NCI-H774 (cell line): Measurements from ENCODE around the gene DLG1.

Experiments
- DNase-seq: peaks from one replicate; lab custom pipeline; 2025; lab: John Stamatoyannopoulos, UW

The DLG1 gene

DNA sequence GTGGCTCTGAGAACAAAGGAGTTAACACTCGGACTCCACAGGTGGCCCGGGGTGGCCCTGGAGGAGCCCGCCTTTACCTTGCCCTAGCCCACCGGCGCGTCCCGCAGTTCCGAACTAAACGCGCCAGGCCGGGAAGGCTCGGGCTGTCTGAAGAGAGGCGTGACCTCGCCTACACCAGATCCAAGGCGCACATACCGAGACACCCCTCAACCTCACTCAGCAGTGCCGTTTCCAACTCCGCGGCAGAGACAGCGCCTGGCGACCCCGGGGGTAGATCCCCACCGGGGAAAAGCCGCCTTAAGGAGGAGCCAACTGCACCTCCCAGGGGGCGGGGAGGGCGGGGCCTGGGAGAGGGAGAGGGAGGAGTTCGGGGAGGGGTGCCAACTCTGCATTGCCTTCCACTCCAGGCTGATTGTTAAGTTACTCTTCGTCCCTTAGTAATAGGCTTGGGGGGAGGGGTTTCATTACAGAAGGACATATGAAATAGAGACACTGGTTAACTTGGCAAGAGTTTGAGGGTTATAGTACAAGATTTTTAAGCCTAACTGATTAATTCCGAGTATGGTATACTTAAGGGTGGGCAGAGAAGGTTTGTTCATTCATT, at the start of gene DLG1:
Gene DLG1, minus strand, starts transcription at position 272 of the 604 bp plus-strand sequence. CDS start 1,408 bp downstream, outside the sequence.
- peak; percentile 87 for DNase-seq

DNA sequence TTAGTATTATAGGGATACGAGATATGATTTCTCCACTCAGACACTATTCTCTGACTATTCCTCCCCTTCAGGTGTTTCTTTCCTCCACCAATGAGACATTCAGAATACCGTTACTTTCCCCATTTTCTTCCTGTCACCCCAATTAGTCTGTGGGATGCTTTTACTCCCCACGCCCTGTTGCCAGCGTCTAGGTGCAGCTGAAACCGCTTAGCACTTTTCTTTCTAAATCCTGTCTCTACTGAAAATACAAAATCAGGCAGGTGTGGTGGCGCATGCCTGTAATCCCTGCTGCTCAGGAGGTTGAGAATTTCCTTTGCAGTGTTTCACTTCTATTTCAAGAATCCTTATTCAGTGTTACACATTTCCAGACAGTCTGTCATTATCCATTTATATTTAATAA, 49.6 kb upstream of the DLG1 start:
- DNase-seq: no peak

DNA sequence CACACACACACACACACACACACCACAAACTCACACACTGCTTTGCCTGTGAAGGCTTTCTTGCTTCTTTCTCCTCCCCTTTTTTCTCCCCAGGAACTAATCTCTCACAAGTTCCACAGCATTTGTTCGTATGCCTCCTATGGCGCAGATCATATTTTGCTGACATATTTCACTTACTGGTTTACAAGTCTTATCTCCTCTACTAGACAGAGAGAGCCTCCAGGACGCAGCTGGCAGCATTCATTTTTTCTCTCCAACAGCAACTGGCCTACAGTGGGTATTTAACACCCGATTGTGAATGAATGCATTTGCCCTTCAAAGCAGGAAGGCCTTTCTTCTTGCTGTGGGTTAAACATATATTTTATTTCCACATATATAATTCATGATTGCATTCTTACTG, 47.0 kb upstream of the DLG1 start:
- no peak for DNase-seq

DNA sequence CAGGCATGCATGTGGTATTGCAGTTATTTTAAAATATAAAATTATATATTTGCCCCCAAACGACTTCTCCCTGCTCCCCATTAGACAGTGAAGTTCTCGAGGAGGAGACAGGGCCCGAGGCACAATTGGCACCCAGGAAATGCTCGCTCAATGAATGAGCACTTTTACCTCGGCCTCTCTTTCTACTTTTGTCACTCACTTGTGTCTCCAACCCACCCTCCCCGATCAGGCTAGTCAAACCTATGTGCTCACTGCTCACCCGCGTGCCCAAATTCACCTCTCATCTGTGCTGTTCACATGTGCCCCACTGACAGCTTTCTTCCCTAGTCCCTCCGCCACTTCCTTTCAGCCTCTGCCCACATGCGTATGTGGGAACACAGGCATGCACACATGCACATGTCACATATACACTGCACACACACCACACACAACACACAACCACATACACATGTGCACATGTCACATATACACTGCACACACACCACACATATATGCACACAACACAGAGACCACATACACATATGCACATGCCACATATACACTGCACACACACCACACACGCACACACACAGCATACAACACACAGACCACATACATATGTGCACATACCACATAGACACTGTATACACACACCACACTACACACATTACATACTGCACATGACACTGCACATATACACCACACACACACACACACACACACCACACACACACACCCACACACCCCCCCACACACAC, 46.3 kb upstream of the DLG1 start:
- no peak for DNase-seq

DNA sequence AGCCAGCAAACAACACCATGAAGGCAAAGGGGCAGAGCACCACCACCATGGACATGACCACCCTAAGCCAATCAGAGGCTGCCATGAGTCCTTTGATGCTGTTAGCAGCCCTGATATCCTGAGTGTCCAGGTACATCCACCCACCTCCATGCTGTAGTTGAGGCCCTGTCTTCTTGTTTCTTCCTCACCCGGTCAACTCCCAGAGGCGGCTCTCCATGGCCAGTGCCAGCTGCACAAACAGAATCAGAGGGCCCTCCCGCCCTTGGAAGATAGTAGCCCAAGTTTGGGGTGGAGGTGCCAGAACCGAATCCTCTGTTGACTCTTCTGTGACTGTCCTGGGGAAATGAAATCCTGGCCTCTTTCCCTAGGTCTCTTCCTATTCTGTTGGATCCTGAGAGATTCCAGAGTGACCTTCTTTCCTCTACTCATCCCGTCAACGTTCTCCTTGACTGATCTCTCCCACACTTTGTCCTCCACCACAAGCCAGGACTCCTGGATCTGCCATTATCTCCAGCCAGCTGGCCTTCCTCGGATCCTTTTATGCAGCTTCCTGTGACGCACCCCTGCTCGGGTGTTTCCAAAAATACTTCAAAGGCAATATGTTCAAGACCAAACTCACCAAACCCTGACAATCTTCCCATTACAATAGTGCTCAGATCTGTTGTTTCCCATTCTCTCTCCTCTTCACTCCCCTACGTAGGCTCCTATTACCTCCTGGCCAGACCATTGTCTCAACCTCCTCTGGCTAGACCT, 45.4 kb upstream of the DLG1 start:
- no peak for DNase-seq

DNA sequence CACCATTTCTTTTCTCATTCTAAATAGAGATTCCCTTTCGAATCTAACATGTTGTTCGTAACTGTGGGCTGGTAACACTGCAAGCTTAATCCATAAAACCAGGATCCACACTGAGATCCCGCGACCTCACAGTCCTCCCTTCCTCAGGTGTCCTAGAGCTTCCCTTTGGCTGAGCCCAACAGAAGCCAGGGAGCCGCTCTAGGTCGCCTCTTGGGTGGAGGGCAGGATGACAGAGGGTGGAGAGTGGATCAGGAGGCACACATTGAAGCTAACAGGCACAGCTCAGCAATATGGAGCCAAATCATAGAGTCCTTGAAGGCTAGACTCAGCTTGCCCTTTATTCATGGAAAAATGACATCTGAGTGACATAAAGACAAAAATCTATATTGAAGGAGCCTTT, 44.7 kb upstream of the DLG1 start:
- no peak for DNase-seq

DNA sequence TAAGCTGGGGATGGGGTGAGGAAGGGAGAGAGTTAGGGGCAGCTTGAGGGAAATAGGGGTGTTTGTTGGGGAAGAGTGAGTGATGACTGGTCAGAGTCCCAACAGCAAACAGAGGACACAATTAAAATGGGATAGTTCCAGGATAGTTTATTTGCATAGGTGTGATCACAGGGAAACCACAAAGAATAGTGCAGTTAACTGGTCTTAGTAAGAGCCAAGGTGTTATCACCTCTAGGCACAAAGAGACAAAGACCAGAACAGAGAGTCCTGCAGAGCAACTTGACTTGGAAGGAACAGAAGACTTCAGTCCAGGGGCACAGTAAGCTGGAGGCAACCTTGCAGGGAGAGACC, 42.1 kb upstream of the DLG1 start:
- DNase-seq: no peak

DNA sequence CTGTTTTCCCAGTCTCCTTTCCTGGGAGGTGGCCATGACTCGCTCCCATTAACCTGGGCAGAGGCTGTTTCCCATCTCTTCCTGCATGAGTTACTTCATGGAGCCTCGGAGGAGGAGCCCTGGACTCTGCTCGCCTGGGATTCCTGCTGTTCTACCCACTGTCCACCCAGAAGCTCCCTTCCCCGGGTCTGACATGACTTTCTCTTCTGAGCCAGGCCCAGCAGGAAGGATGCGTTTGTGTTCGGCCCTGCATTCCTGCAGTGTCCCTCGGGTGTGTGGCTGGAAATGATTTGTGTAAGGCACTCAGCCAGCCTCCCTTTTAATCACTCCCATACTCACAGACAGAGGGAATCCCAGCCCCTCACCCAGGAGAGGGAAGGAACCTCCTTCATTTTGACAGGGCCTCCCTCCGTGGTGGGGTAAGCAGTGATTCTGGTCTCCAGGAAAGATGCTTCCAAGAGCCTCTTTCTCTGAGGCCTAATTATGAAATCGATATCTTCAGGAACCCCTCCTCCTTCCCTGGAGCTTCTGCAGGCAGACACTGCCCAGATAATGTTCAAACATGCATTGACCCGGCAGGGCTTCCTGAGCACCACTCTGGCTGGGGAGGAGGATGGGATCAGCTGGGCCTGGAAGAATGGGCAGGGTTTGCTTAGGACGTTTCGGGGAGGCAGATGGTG, 41.6 kb upstream of the DLG1 start:
- no peak for DNase-seq

DNA sequence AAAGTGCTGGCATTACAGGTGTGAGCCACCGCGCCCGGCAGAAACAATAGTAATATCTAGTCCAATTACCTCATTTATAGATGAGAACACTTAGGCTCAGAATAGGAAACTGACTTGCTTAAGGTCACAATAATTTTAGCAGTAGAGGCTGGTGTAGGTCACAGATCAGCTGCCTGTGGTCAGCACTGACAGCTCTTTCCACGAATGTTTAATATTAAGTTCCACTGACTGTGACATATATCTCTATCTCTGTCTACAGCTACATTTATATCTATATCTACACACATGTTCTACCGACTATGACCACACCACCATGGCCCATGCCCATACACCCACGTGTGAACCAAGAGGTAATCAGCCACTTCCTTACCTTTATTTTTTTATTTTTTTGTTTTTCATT, 40.2 kb upstream of the DLG1 start:
- DNase-seq: no peak

DNA sequence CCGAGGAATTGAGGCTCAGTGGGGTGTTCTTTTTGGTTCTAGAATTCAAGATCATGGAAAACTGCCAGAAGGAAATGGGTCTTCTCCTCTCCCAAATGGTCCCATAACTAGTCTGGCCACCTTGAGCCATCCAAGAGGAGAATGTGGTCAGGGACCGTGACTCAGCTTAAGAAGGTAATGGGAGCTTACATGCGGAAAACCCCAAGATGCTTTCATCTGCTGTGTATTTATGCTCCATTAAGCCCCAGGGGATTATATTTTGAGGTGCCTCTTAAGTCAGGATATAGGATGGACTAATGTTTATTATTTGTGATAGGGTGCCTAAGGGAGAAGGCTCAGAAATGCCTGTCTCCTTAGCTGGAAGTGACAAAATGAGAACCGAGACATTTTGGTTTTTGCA, 39.2 kb upstream of the DLG1 start:
- DNase-seq: no peak

DNA sequence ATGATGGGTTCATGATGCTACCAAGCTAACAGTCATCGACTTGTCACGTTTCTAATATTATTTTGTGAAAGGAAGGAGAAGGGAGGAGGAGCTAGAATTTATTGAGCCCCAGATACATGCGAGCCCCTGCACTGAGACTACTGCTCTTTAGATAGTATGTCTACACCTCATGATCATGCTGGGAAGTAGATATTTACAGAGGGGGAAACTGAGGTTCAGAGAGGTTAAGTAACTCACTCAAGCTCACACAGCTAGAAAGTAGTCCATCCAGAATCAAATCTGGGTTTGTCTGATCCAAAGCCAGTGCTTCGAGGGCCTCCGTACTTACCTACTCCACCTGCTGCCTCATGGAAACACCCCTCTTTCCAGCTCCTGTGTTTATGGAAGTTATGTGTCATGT, 38.8 kb upstream of the DLG1 start:
- no peak for DNase-seq

DNA sequence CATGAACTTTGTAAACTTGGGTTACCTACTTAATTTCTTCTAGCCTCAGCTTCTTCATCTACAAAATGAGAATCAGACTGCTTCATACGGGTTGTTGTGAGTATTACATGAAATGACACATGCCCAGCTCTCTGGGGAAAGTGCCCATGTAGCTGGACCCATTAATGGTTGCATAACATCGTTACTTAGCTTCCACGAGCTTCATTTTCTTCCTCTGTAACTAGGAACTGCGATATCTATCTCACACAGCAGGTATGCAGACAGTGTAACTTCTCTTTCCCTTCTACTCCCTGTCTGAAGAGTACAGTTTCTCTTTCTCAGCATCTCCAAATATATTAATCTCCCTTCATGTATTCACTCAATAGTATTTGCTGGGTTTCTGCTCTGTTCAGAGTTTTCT, 37.9 kb upstream of the DLG1 start:
- no peak for DNase-seq

DNA sequence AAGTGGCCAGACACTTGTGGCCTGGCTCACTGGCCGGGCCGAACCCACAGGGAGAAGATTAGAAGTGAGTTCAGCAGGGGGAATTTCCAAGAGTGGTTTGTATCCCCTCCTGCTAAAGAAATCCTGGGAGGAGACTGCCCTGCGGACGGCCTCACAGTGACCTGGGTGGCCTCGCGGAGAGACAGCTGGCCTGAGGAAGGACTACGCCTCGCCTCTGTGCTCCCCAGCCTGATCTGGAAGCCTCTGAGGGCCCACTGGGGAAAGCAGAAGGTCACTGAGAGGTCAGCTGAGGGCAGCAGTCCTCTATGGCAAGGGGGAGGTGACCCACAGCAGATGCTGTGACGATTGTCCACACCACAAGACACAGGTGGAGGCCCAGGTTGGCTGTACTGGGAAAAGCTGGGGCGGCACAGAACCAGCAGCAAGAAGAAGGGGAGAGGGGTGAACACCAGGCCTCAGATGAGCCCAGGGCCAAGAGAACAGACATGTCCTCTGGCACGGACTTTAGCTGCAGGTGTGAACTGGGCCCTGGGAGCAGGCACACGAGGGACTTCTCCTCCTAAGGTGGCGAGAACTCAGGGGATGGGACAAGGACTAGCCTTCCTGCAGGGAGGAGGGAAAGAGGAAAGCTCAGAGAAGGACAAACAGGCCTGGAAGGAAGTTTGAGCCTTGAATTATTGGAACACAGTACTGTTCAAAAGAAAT, 37.2 kb upstream of the DLG1 start:
- DNase-seq: no peak

DNA sequence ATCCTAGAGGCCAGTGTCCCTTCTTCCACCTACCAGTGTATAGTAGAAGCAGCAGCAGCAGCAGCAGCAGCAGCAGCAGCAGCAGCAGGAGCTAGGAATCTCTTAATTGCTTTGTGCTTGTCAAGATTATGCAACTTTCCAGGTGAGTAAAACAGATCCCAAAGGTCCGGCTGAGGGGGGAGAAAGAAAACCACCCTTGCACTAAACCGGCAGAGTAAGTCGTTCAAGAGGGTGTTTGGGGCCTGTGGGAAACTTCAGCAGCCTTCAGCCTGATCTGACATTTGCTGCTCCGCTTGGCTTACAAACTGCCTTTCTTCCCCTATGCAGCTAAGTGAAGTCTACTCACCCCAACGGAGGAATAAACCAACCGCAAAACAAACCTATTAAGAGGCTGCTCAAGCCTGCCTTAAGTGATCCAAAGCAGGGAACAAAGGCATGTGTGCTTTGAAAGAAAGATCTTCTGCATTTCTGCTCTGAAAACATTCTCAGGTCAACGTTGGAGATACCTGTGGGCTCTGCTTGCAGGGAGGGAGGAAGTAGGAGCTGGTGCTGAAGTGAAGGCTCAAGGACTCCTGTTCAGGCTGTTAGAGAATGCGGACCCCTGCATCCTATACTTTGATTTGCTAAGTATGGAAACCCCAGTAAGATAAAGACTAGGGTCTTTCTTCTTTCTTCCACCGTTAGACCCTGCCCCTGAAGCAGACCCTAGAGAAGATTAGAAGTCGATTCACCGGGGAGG, 35.7 kb upstream of the DLG1 start:
- DNase-seq: no peak

DNA sequence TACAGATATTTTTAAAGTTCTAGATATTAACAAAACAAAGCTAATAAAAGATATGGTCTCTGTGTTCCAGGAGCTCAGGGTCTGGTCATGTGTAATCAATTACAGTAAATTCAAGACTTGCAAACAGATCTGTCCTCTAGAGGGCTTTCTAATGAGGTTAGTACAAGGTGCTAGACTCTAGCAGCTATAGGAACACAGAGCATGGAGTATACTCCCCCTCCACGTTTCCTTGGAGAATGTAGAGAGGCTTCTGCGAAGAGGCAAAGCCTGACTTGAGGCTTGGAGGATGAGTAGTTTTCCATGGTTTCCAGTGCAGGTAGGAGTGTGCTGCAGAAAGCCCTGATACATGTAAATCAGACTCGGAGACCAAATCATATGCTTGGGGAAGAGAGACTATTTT, 32.7 kb upstream of the DLG1 start:
- DNase-seq: no peak

DNA sequence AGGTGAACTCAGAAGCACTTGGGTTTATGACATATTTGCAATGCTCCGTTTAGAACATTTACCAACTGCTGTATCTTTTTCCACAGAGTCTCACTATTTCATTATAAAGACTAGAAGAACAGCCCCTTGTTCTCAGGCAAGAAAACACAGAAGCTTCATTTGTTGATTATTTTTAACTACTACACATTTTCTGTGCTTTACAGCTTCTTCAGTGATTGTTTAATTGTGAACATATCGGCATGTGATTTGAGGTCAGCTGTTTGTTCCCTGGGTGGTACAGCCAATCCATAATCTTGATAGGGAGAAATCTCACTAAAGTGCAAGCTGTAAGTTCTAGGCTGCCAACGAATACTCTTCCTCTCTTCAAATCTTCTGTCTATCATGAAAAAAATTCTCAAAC, 31.0 kb upstream of the DLG1 start:
- no peak for DNase-seq

DNA sequence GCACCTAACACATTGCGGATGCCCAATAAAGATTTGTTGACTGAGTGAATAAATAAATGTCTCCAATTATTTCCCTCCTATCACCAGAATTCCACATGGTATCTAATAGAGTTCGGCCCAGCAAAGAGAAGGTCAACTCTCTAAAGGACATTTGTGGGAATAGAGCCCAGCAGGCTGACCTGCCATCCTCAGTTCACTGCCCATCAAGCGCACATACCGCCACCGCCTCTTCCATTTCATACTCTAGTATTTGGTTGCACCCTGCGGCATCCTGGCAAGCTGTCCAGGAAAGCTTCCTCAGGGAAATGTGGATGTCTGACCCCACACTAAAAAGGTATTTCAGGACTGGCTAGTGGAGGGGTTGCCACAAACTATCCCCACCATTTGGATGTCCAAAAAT, 29.8 kb upstream of the DLG1 start:
- no peak for DNase-seq

DNA sequence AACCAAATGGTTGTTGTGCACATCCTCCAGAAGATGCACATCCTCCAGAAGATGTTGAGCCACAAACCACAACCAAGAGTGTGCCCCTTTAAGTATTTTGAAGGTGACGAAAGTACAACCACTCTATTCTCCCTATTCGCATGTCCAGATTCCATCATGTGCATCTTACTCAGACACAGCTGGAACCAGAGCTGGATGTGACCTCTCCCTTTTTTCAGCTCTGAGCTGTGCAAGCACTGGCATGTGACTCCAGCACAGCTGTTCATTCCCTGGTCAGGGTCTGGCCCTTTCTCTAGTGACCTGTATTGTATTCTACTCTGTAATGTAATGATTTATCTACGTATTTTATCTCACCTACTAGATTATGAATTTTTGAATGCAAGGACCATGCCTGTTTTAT, 29.3 kb upstream of the DLG1 start:
- DNase-seq: no peak

DNA sequence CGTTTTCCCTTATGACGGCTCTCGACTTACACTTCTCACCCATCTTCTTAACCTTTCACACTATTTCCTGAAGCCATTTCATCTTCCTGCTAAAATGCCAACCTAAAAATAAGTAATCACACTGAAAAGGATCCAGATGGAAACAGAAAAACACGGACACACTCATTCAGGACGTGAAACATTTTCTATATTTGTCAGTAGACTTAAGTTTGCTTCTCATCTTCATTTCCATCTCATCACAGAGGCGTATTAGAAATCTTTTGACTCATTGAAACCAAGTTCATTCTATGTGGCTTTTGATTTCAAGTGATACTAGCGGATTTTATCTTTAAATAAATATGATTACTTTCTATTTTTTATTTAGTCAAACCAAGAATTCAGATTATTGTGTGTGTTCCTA, 27.4 kb upstream of the DLG1 start:
- no peak for DNase-seq

DNA sequence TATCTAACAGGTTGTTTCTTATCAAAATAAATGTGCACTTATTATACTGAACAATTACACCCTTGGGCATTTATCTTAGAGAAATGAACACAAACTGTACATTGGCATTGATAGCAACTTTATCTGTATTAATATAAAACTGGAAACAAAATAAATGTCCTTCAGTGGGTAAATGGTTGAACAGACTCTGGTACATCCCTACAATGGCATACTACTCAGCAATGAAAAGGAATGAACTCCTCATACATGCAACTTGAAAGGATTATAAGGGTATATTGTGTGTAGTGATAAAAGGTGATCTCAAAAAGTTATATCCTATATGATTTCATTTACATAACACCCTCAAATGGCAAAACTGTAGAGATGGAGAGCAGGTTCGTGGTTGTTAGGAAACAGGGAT, 23.7 kb upstream of the DLG1 start:
- DNase-seq: no peak

DNA sequence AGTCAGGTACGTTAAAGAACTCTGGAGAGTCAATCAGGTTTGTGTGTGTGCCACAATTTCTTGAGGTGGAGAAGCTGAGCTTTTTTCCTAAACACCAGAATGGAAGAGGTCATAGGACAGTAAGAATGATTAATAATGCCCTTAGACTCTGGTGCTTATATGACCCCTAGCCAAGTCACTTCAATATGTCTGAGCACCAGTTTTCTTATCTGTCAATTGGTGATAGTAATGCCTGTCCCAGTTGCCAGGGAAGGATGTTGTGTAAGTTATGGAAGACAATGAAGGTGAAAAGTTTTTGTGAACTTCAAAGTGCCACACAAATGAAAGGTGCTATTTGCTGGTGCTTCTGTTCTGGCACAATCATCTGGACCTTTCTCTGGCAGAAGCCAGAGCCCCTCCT, 22.2 kb upstream of the DLG1 start:
- DNase-seq: no peak
